Loucy (cell line): ENCODE results near the gene CTRB2.

Source experiments
- CTCF ChIP-seq: fragments of 200-600 bp; sonication (generic); conservative IDR thresholded peaks from 2 replicates; pipeline ENCODE4 v1.5.1; 2014; ENCODE audit warnings: mild to moderate bottlenecking, antibody characterized with exemption, low read length
- EZH2phosphoT487 ChIP-seq: fragments of 200-600 bp; IDR thresholded peaks from 2 replicates; pipeline ENCODE4 v1.6.1; 2018; ENCODE audit warnings: antibody characterized with exemption, mild to moderate bottlenecking, moderate library complexity, borderline replicate concordance

- TF ChIP-seq CTCF (no peak), EZH2phosphoT487 (no peak)
Observed at GRCh38 chr16:75247249-75247648, 40.3 kb upstream of the CTRB2 start.
